HG03045 (cell line): ENCODE data around the gene ITSN1.
"Not testable (repeated sequence)": the region's sequence is repeated elsewhere in the genome, so short reads cannot be mapped to it uniquely, and the experiment has no call there.

Experiments used
- ATAC-seq: cut with Tn5 transposase; IDR thresholded peaks from one replicate; pipeline ENCODE4 v1.9.1; 2021; ENCODE audit warnings: mild to moderate bottlenecking, moderate library complexity; ENCODE audit not compliant: unreplicated experiment

ITSN1 gene

GRCh38 chr21:33856893-33857527, 214.7 kb downstream of the ITSN1 start:
- no peak for ATAC-seq

GRCh38 chr21:33857846-33858666, 215.8 kb downstream of the ITSN1 start:
- ATAC-seq = no peak

- no peak for ATAC-seq
Measured at GRCh38 chr21:33858667-33859372, 216.5 kb downstream of the ITSN1 start.

GRCh38 chr21:33859373-33860102, 217.2 kb downstream of the ITSN1 start:
- no peak for ATAC-seq

GRCh38 chr21:33860332-33860879, 218.1 kb downstream of the ITSN1 start:
- no peak for ATAC-seq

- no peak for ATAC-seq
Measured at GRCh38 chr21:33861125-33861524, 218.8 kb downstream of the ITSN1 start.

- ATAC-seq = not testable (repeated sequence)
Measured at GRCh38 chr21:33863191-33863590, 220.9 kb downstream of the ITSN1 start.

GRCh38 chr21:33864150-33864549, 221.8 kb downstream of the ITSN1 start:
- no peak for ATAC-seq

- no peak for ATAC-seq
Measured at GRCh38 chr21:33865176-33865575, 222.9 kb downstream of the ITSN1 start.

- ATAC-seq = no peak
Measured at GRCh38 chr21:33865996-33866575, 223.8 kb downstream of the ITSN1 start.

- no peak for ATAC-seq
Measured at GRCh38 chr21:33866826-33867225, 224.5 kb downstream of the ITSN1 start.

GRCh38 chr21:33867868-33868267, 225.6 kb downstream of the ITSN1 start:
- not testable (repeated sequence) for ATAC-seq

- ATAC-seq = no peak
Measured at GRCh38 chr21:33869873-33870272, 227.6 kb downstream of the ITSN1 start.

- ATAC-seq = no peak
Measured at GRCh38 chr21:33870768-33871167, 228.5 kb downstream of the ITSN1 start.

- no peak for ATAC-seq
Measured at GRCh38 chr21:33871171-33871570, 228.9 kb downstream of the ITSN1 start.

GRCh38 chr21:33872881-33873515, 230.7 kb downstream of the ITSN1 start:
- ATAC-seq = no peak

GRCh38 chr21:33874161-33874560, 231.9 kb downstream of the ITSN1 start:
- ATAC-seq = no peak

- ATAC-seq = no peak
Measured at GRCh38 chr21:33875026-33875695, 232.9 kb downstream of the ITSN1 start.

- ATAC-seq = no peak
Measured at GRCh38 chr21:33878824-33879223, 236.5 kb downstream of the ITSN1 start.
